Measurements from ENCODE around the gene GLYATL1. TPM values are rescaled to one million over a fixed set of nuclear protein-coding genes. Genes with fewer than 3 reads are reported as not detected.

Gene GLYATL1, protein sequence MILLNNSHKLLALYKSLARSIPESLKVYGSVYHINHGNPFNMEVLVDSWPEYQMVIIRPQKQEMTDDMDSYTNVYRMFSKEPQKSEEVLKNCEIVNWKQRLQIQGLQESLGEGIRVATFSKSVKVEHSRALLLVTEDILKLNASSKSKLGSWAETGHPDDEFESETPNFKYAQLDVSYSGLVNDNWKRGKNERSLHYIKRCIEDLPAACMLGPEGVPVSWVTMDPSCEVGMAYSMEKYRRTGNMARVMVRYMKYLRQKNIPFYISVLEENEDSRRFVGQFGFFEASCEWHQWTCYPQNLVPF
- total RNA-seq: 0.10 TPM

DNA sequence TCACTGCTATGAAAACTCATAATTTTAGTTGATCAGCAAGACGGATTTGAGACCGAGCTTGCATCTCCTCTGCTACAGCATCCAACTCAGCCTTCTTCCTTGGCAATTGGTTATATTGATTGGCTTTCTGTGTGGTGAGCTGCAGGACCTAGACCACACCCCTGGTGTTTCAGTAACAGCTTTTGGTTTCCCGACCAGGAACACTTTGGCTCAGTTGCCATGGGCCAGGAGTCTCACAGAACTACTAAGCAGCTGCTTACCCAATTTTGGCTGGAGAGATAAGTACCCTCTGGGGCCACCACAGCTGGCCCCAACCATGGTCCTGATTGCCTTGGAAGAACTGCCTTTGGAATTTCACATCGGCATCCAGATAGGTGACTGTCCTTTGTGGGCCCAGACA lies at the start of gene GLYATL1:
TSS of gene GLYATL1 (plus strand) at position 212 of the 400 bp plus-strand sequence. CDS start 7,600 bp downstream, outside the sequence.
- H3K9me3 ChIP-seq (ENCODE audit: low read depth, low read length): no peaks in the 10 kb centered on the region
- H3K4me3 ChIP-seq (ENCODE audit: low read length): no peak within 1 kb of the TSS
- no peaks in the 10 kb centered on the region for H3K4me1 ChIP-seq (ENCODE audit: insufficient read depth, low read length)
- no peaks in the 10 kb centered on the region for H3K27me3 ChIP-seq (ENCODE audit: insufficient read depth, low read length)

DNA sequence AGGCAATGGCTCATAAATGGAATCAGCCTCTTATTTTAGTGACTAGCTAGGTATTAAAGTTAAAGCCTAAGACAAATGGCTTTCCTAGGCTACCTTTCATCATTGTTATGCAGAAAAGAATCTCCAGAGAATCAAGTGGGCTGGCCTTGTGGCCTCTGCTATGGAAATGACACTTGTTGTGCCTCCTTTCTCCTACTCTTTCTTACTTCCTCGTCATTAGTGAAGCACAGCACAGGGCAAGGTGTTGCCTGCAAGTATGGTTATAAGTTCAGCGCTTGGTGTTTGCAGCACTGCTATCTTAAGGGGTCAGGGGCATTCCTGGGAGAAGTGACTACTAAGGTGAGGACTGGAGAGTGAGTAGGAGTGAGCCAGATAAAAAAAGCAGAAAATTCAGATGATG lies 45.4 kb upstream of the GLYATL1 start:
- no peaks in the 10 kb centered on the region for H3K4me1 ChIP-seq (ENCODE audit: insufficient read depth, low read length)
- no peak overlapping the region for H3K4me3 ChIP-seq (ENCODE audit: low read length)
- no peaks in the 10 kb centered on the region for H3K27me3 ChIP-seq (ENCODE audit: insufficient read depth, low read length)
- no peaks in the 10 kb centered on the region for H3K9me3 ChIP-seq (ENCODE audit: low read depth, low read length)

DNA sequence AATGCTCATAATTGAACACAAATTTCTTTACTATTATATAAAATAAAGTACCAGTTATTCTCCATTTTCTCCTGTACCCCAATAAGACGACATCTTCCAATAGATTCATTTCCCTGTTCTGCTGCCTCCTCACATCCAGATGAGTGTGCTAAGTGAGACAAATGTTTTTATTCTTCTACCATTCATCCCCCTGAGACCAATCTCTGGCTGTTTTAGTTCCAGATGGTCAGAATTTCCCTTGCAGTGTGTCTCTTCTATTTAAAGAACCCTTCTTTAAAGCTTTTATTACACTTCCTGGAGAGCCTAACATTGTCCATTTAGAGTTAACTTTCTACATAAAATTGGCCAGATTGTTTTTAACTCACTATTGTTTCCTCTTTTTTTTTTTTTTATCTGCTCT lies 41.2 kb upstream of the GLYATL1 start:
- Histone ChIP-seq H3K27me3 (ENCODE audit: insufficient read depth, low read length) (peaks cover 4% of the 10 kb centered on the region), H3K4me1 (ENCODE audit: insufficient read depth, low read length) (no peaks in the 10 kb centered on the region), H3K9me3 (ENCODE audit: low read depth, low read length) (no peaks in the 10 kb centered on the region), H3K4me3 (ENCODE audit: low read length) (no peak overlapping the region)

DNA sequence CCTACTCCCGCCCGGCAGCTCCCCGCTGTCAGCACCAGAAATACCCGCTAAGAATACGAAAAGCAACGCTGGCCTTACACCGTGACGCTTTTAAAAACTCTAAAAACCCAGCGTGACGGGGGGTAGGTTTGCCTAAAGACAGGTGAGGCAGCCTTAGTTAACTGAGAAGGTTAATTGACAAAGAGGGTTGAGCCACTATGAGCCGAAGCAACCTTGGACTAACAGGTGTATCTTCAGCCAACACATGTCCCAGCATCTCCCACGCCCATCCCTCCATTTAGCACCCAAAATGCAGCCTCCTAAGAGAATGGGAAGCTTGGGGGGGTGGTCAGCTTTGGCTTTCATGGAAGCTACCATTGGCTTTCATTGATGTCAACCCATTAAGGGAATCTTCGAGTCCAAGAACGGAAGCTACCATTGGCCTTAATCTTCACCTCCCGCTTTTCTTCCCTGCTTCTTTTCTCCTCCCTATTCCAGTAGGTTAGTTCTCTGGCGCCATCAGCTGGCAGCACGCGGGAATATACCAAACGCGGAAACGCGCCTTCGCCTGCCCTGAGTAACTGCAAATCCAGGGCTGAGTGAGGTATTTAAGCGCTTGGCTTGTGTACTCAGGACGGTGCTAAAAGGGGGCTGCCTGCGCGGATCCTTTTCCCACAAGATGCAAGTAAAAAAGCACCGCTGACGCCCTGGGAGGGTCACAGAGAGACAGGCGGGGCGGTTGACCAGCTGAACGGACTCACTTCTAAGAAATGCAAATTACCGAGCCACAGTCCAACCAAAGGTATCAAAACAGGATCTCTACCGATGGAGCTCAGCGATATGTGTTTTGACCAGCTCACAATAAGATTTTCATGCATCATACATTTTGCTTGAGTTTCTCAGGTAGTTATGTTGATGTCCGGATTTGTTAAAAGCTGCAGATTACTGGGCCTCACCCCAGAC lies 38.5 kb upstream of the GLYATL1 start:
- peaks cover 29% of the 10 kb centered on the region for H3K27me3 ChIP-seq (ENCODE audit: insufficient read depth, low read length)
- H3K4me3 ChIP-seq (ENCODE audit: low read length): no peak overlapping the region
- no peaks in the 10 kb centered on the region for H3K9me3 ChIP-seq (ENCODE audit: low read depth, low read length)
- H3K4me1 ChIP-seq (ENCODE audit: insufficient read depth, low read length): peaks cover 7% of the 10 kb centered on the region

DNA sequence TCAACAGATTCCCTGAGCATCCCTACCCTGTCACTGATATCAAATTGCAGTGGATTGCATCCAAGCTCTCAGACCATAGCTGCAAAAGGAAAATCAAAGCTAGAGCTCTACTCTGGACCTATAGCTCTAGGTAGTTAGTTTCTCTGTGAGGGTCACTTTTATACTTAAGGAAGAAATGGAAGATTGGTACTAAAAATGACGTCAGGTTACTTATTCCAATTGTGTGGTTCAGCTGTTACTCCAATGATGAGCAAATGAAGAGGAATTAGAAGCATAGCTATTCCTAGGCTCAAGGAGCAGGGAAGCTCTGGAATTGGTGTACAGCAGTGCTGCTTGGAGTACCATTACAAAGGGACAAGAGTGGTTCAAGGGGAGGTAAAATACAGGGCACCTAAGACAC lies 36.4 kb upstream of the GLYATL1 start:
- Histone ChIP-seq H3K27me3 (ENCODE audit: insufficient read depth, low read length) (peaks cover 39% of the 10 kb centered on the region), H3K4me3 (ENCODE audit: low read length) (no peak overlapping the region), H3K4me1 (ENCODE audit: insufficient read depth, low read length) (peaks cover 22% of the 10 kb centered on the region), H3K9me3 (ENCODE audit: low read depth, low read length) (no peaks in the 10 kb centered on the region)

DNA sequence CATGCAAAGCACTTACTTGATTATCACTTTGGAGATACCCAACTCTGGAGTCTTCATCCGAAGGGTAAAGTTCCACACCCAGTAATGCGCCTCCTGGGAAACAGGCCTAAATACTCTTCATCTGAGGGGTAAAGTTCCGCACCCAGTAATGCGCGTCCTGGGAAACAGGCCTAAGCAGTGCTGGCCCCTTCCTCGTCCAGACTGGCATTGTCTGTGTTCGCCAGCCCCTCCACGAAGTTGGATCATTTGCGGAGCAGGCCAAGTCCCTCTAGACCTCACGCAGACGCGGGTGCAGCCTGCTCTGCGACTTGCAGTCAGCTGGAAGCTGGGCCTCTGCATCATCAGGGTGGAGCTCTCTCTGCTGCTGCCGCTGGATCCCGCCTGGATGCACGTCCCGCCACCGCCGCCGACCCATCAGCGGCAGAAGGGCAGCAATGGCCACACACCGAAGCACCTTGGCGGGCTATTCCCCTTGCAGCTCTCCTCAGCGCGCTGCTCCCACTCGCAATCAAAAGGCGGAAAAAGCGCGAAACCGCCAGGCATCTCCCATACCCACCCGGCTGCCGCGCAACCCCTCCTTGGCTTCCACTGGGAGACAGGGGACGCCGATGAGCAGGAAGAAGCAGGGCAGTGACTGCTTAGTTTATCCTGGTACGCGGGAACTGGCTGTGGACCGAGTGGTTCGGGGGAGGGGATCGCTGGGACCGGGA lies 34.1 kb upstream of the GLYATL1 start:
- Histone ChIP-seq H3K9me3 (ENCODE audit: low read depth, low read length) (no peaks in the 10 kb centered on the region), H3K4me1 (ENCODE audit: insufficient read depth, low read length) (peaks cover 26% of the 10 kb centered on the region), H3K27me3 (ENCODE audit: insufficient read depth, low read length) (peaks cover 39% of the 10 kb centered on the region), H3K4me3 (ENCODE audit: low read length) (no peak overlapping the region)

DNA sequence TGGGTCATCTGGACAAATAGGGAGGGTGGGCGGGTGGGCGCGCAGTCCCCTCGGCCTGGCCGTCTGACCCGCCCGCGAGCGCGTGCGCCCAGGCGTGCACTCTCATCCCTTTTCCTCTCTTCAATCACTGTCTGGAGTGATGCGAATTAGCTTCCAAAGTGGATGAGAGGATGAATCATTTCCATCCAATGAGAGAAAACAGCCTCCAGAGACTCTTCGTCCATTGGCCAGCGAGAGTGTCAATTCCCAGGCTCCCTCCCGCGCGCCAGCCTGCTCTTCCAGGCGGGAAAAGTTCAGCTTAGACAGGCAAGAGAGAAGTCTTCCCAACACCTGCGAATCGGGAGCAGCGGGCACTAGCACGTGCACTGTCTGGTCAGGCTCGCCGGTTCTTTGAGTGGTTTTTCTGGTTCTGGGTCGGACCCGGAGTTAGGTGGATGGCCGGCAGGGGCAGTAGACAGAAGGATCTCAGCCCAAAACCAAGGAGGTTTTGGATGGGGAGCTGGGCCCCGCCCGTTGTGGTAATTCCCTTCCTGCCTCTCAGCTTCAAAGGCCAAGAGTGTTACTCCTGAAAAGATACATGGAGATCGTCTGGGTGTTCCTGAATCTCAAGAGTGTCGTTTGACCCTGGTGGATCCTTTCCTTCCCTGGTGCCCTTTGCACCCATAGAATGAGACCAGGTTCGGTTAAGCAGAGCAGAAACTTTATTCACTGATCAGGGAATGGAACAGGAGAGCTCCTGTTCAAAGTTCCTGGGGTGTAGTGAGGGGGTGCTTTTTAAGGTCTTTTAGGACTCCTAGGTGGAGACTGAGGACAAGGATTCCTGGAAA lies 33.4 kb upstream of the GLYATL1 start:
- H3K27me3 ChIP-seq (ENCODE audit: insufficient read depth, low read length): peaks cover 37% of the 10 kb centered on the region

DNA sequence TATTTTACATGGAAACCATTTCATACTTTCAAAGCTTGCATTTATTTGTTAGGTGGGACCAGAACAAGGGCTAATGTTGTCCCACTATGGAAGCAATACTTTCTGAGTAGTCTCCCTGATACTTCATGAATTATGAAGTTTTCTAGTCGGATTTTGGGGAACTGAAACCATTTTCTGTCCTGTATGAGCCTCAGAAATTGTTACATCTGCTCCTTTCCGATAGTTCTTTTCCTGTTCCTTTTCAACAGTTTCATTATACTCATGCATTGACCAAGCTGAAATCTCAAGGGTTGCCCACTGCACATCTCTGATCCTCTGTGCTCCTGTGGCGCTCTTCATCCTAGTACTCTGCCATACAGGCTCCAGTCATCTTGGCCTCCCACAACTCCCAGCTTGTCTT lies 31.5 kb upstream of the GLYATL1 start:
- H3K9me3 ChIP-seq (ENCODE audit: low read depth, low read length): no peaks in the 10 kb centered on the region
- H3K4me3 ChIP-seq (ENCODE audit: low read length): no peak overlapping the region
- H3K27me3 ChIP-seq (ENCODE audit: insufficient read depth, low read length): peaks cover 37% of the 10 kb centered on the region
- H3K4me1 ChIP-seq (ENCODE audit: insufficient read depth, low read length): peaks cover 26% of the 10 kb centered on the region

More for the DNA sequence above, 33.4 kb upstream of the GLYATL1 start:
- Histone ChIP-seq H3K9me3 (ENCODE audit: low read depth, low read length) (no peaks in the 10 kb centered on the region), H3K4me1 (ENCODE audit: insufficient read depth, low read length) (peaks cover 26% of the 10 kb centered on the region), H3K4me3 (ENCODE audit: low read length) (no peak overlapping the region)

DNA sequence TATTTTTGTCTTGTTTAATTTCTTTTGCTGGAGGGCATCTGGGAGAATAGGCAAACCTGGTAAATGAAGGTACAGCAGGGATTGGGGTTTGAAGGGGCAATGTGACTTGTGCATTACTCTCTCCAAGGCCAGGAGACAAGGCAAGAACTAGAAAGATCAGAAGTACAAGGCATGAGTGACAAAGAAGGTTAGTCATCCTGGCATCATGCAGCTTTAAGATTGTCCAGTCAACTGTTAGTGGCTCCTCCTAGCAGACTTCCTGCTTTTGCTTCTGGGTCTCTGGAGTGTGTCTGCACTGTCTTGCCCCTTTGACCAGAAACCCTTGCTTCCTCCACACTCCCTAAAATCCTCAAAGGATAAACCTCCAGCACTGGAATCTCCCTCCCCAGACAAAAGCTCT lies 27.2 kb upstream of the GLYATL1 start:
- no peaks in the 10 kb centered on the region for H3K27me3 ChIP-seq (ENCODE audit: insufficient read depth, low read length)
- no peak overlapping the region for H3K4me3 ChIP-seq (ENCODE audit: low read length)
- peaks cover 10% of the 10 kb centered on the region for H3K4me1 ChIP-seq (ENCODE audit: insufficient read depth, low read length)
- H3K9me3 ChIP-seq (ENCODE audit: low read depth, low read length): peaks cover 12% of the 10 kb centered on the region

DNA sequence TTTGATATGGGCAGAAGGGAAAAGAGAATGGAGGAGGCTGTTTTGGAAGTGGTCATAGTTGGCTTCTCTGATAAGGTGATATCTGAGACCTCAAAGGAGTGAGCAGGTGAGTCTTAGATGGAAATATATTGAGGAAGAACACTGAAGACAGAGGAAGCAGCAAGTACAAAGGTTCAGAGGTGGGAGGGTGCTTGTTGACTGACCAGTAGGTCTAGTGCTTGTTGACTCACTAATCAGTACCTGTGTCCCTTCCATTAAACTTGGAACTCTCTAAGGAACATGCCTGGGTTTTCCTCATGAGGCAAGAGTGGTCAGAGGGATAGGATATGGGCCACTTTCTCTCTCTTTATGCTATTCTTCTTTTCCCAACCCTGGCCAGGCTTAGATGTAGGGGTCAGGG lies 25.6 kb upstream of the GLYATL1 start:
- Histone ChIP-seq H3K4me3 (ENCODE audit: low read length) (no peak overlapping the region), H3K9me3 (ENCODE audit: low read depth, low read length) (peaks cover 18% of the 10 kb centered on the region), H3K27me3 (ENCODE audit: insufficient read depth, low read length) (no peaks in the 10 kb centered on the region), H3K4me1 (ENCODE audit: insufficient read depth, low read length) (no peaks in the 10 kb centered on the region)

DNA sequence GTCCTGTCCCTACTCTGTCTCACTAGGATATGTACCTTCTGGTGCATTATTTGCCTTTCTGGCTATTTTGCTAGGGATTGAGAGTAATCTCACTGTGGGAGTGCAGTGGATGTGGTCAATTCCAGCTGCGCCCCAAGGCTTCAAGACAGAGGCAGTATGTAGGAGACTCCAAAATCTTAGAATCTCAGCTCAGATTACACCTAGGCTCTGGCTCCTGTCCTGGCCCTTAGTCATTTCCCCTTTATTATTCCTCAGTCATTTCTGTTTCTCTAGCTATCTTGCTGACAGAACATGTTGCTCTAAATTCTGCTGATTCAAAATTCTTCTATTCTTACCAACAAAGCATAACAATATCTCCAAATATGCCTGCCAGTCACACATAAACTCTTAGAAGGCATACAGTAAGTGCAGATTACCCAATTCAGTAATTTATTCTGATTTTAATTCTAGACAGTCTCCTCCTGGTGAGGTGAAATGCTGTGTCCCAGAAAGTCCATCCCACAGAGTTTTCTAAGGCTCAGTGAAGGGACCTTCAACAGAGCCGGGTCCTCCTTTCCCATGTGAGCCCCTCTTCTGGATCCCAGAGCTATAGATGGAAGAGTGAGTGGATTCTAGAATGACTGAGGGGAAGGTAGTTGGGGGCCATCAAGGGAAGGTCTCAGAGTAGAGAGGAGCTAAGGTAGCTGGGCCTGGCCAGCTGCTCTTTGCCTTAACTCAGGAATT lies 24.3 kb upstream of the GLYATL1 start:
- Histone ChIP-seq H3K4me3 (ENCODE audit: low read length) (no peak overlapping the region), H3K27me3 (ENCODE audit: insufficient read depth, low read length) (no peaks in the 10 kb centered on the region), H3K4me1 (ENCODE audit: insufficient read depth, low read length) (no peaks in the 10 kb centered on the region), H3K9me3 (ENCODE audit: low read depth, low read length) (peaks cover 18% of the 10 kb centered on the region)

DNA sequence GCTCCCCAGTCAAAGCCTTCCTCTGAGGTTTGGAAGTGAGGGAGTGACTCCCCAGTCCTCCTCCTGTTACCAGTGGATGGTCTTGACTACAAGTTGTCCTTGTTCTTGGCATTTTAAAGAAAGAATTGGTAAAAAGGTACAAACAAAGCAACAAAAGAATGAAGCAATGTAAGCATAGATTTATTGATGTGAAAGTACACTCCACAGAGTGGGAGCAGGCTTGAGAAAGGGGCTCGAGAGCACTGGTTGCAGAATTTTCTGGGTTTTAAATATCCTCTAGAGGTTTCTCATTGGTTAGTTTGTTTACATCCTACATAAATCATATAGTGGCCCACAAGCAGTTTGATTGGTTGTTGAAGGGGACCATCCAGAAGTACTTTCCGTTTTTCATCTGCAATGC lies 22.7 kb upstream of the GLYATL1 start:
- Histone ChIP-seq H3K4me1 (ENCODE audit: insufficient read depth, low read length) (no peaks in the 10 kb centered on the region), H3K4me3 (ENCODE audit: low read length) (no peak overlapping the region), H3K9me3 (ENCODE audit: low read depth, low read length) (peaks cover 18% of the 10 kb centered on the region), H3K27me3 (ENCODE audit: insufficient read depth, low read length) (no peaks in the 10 kb centered on the region)

DNA sequence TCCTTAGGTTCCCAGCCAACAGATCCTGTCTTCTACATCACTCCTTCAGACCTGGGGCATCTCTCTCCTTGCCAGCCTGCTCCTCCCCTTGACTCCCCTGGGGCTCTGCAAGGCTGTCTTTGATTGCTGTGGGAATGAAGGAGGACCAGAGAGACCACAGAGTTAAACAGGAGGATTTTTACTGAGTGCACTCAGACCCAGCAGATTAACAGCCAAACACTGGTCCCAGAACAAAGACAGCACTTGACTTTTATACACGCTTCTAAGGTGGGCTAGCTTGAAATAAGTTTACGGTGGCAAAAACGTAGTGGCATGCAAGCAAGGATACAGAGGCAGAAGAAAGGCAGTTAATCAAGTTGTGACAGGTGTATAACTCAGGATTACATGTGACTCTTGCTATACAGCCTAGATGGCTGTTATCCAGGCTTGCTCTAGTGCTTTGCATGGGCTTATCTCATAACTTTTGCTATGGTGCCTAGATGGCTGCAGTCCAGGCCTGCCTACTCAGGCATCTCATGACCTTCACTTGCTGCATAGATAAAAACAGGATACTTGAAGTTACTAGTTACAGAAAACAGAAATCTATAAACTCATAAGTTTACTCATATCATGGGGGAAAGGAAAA lies 22.0 kb upstream of the GLYATL1 start:
- Histone ChIP-seq H3K27me3 (ENCODE audit: insufficient read depth, low read length) (no peaks in the 10 kb centered on the region), H3K9me3 (ENCODE audit: low read depth, low read length) (peaks cover 18% of the 10 kb centered on the region), H3K4me3 (ENCODE audit: low read length) (no peak overlapping the region), H3K4me1 (ENCODE audit: insufficient read depth, low read length) (no peaks in the 10 kb centered on the region)

All from mononuclear cell (primary cell).